Measurements from ENCODE around the gene CDKAL1. TPM values are rescaled to one million over a fixed set of nuclear protein-coding genes. Genes with fewer than 3 reads are reported as not detected.

The CDKAL1 gene
- total and polyA plus RNA-seq, 10 of the 15 experiments (the other 5 are each of a cell fraction or from before 2014, with no cell fraction given) = 10.7 to 26.9 (median 17.3) TPM

DNA sequence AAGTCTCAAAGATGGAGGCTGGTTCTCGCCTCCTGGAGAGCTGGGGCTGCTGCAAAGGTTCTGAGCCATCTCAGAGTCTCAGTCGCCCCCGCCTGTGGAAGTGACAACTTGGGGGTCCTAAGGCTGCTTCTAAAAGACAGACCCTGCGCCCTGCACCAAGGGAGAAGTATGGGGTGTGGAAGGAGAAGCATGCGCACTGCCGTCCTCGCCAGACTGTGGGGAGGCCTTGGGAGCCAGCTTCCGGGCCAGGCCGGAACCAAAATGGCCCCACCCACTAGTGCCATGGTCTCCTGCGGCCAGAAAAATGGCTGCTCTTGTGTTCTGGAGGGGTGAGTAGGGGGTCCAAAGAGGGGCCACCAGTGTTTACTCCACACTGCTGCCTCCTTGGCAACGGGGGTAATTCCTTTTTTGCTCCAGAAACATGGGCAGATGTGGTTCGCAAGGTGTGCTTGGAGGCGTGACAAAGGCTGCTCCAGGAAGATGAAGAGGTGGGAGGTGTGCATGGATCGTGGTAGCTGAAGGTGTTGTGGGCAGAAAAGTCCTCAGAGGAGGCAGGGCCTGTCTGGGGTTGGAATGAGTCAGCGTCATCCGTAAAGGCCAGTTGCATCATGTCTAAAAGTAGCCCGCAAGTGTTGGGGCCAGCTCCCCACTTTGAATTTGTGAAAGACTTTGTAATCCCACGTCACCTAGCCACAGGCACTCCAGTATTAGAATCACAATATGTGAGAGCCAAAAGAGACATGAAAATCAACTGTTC lies 729.5 kb downstream of the CDKAL1 start (continued):
- peak; percentile 46 to 68; a peak in 3 of 4 replicates for TF ChIP-seq BHLHE40 (IDR thresholded peaks at IDR 0.05; ENCODE audit: borderline replicate concordance in 1 of 2, low read depth in 2 of 2, low read length in 1 of 2)
- peak; percentile 91 for TF ChIP-seq JUNB (IDR thresholded peaks at IDR 0.05)
- no peak for TF ChIP-seq REST (IDR thresholded peaks at IDR 0.05; ENCODE audit: low read depth, low read length)
- TF ChIP-seq SMARCA5 (IDR thresholded peaks at IDR 0.05) = 0 out of 2 replicates have a peak, but pooled peaks have one; percentile 20
- peak in 1 of 2 experiments; percentile 80; a peak in 2 of 4 replicates for TF ChIP-seq ETV6 (conservative IDR thresholded peaks at IDR 0.05 in 1 of 2, IDR thresholded peaks at IDR 0.05 in 1 of 2; ENCODE audit: borderline replicate concordance in 1 of 2, low read depth in 1 of 2)
- no peak for TF ChIP-seq ELK1 (IDR thresholded peaks at IDR 0.05; ENCODE audit: low read depth, low read length)
- no peak for TF ChIP-seq BCL3 (IDR thresholded peaks at IDR 0.05; ENCODE audit: borderline replicate concordance, insufficient read depth, low read depth, low read length, poor library complexity, severe bottlenecking)
- TF ChIP-seq, protein P1, sequence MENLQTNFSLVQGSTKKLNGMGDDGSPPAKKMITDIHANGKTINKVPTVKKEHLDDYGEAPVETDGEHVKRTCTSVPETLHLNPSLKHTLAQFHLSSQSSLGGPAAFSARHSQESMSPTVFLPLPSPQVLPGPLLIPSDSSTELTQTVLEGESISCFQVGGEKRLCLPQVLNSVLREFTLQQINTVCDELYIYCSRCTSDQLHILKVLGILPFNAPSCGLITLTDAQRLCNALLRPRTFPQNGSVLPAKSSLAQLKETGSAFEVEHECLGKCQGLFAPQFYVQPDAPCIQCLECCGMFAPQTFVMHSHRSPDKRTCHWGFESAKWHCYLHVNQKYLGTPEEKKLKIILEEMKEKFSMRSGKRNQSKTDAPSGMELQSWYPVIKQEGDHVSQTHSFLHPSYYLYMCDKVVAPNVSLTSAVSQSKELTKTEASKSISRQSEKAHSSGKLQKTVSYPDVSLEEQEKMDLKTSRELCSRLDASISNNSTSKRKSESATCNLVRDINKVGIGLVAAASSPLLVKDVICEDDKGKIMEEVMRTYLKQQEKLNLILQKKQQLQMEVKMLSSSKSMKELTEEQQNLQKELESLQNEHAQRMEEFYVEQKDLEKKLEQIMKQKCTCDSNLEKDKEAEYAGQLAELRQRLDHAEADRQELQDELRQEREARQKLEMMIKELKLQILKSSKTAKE (IDR thresholded peaks at IDR 0.05; ENCODE audit: low read depth, poor library complexity, severe bottlenecking) = peak; percentile 88
- 0 out of 2 replicates have a peak, but pooled peaks have one; percentile 26 for TF ChIP-seq NBN (IDR thresholded peaks at IDR 0.05)
- peak; percentile 90 for TF ChIP-seq IRF4 (IDR thresholded peaks at IDR 0.05; ENCODE audit: low read depth, low read length)
- no peak for TF ChIP-seq RFX5 (IDR thresholded peaks at IDR 0.05; ENCODE audit: low read depth, low read length)
- TF ChIP-seq RAD51 (IDR thresholded peaks at IDR 0.05) = 0 out of 2 replicates have a peak, but pooled peaks have one; percentile 29
- TF ChIP-seq CREB1 (IDR thresholded peaks at IDR 0.05; ENCODE audit: low read depth) = peak; percentile 89
- TF ChIP-seq SREBF2 (IDR thresholded peaks at IDR 0.05; ENCODE audit: low read length) = no peak
- no peak for TF ChIP-seq ZNF274 (IDR thresholded peaks at IDR 0.05; ENCODE audit: insufficient read depth, insufficient read length)
- peak; percentile 86 for TF ChIP-seq RUNX3 (IDR thresholded peaks at IDR 0.05; ENCODE audit: low read length)
- TF ChIP-seq TCF12 (IDR thresholded peaks at IDR 0.05; ENCODE audit: low read depth, low read length) = peak; percentile 76
- no peak for TF ChIP-seq CHD4 (IDR thresholded peaks at IDR 0.05)
- TF ChIP-seq SIN3A (IDR thresholded peaks at IDR 0.05; ENCODE audit: low read depth, low read length) = no peak
- TF ChIP-seq RAD21 (IDR thresholded peaks at IDR 0.05; ENCODE audit: insufficient read depth, low read depth, low read length) = 0 out of 2 replicates have a peak, but pooled peaks have one; percentile 7
- TF ChIP-seq FOXM1 (IDR thresholded peaks at IDR 0.05; ENCODE audit: low read depth, low read length) = peak; percentile 80; the same call in 1 of the 2 replicates
- peak; percentile 78 for TF ChIP-seq DPF2 (IDR thresholded peaks at IDR 0.05)
- TF ChIP-seq STAT1 (conservative IDR thresholded peaks at IDR 0.05) = no peak
